B cell (primary cell): ENCODE results near the gene CLIC6. TPM values are rescaled to one million over a fixed set of nuclear protein-coding genes. Genes with fewer than 3 reads are reported as not detected.

ENCODE experiments used
- ATAC-seq: fragments of 200-7000 bp; cut with Tn5 transposase; one replicate; pipeline ENCODE4 v1.10.0; 2021; ENCODE audit warnings: low read depth, mild to moderate bottlenecking, moderate number of reproducible peaks, moderate library complexity
- CTCF ChIA-PET: fragments of 350-600 bp; sonication (Branson Sonifier 250); formaldehyde crosslinking; loops from one replicate; lab custom pipeline; 2021; ENCODE audit warnings: antibody characterized with exemption, inconsistent platforms; lab: Charles Lee
- POLR2A ChIA-PET: fragments of 350-600 bp; sonication (Branson Sonifier 250); formaldehyde crosslinking; loops from one replicate; lab custom pipeline; 2021; ENCODE audit warnings: antibody characterized with exemption; lab: Charles Lee
- DNase-seq: peaks from one replicate; pipeline ENCODE4 v3.0.0; 2013
- H2AFZ ChIP-seq: 2 replicates; pipeline ENCODE4 v1.6.1; 2012; ENCODE audit warnings: mild to moderate bottlenecking, low read depth, low read length; ENCODE audit not compliant: insufficient read depth, poor library complexity, severe bottlenecking
- H3K27ac ChIP-seq, 2 donors: 1 replicate in 1 of 2; 2 replicates in 1 of 2; pipeline ENCODE4 v1.5.1; 2012 to 2013; ENCODE audit warnings: low read length in 2 of 2, mild to moderate bottlenecking in 2 of 2, moderate library complexity in 1 of 2
- H3K27me3 ChIP-seq, 4 experiments: fragments of 200-600 bp in 1 of 4; sonication (generic) in 1 of 4; replicated peaks in 1 of 4; 1 replicate in 2 of 4; 2 replicates in 2 of 4; pipeline versions ENCODE4 v1.6.1 to v1.7.0; 2013 to 2016; ENCODE audit warnings: low read length in 3 of 4, mild to moderate bottlenecking in 2 of 4, mixed read lengths in 1 of 4, moderate library complexity in 1 of 4; ENCODE audit not compliant: insufficient read depth in 4 of 4, control insufficient read depth in 3 of 4; ENCODE audit errors: control extremely low read depth in 1 of 4
- H3K36me3 ChIP-seq, 2 experiments: replicated peaks in 1 of 2; 1 replicate in 1 of 2; 2 replicates in 1 of 2; pipeline versions ENCODE4 v1.6.1 to v1.7.1; 2013; ENCODE audit warnings: low read length in 1 of 2; ENCODE audit not compliant: insufficient read depth in 2 of 2, control insufficient read depth in 1 of 2; ENCODE audit errors: control extremely low read depth in 1 of 2, extremely low read depth in 1 of 2
- H3K4me1 ChIP-seq, 2 donors: fragments of 200-600 bp in 1 of 2; sonication (generic) in 1 of 2; 1 replicate in 1 of 2; 2 replicates in 1 of 2; pipeline versions ENCODE4 v1.5.1 to v1.6.1; 2013 to 2017; ENCODE audit warnings: low read length in 2 of 2; ENCODE audit not compliant: control insufficient read depth in 2 of 2, insufficient read depth in 2 of 2
- H3K4me2 ChIP-seq: replicated peaks from 2 replicates; pipeline ENCODE3; 2012; ENCODE audit warnings: mild to moderate bottlenecking, low read depth, low read length; ENCODE audit not compliant: poor library complexity, severe bottlenecking
- H3K4me3 ChIP-seq, 5 experiments: fragments of 200-600 bp in 1 of 5; sonication (generic) in 1 of 5; 1 replicate in 3 of 5; 2 replicates in 2 of 5; pipeline versions ENCODE4 v1.5.1 to v1.7.0; 2011 to 2016; ENCODE audit warnings: low read length in 4 of 5, mild to moderate bottlenecking in 4 of 5, low read depth in 2 of 5, control low read depth in 1 of 5, moderate library complexity in 1 of 5; ENCODE audit not compliant: insufficient read depth in 1 of 5; ENCODE audit errors: control extremely low read depth in 1 of 5, extremely low read depth in 1 of 5
- H3K79me2 ChIP-seq: fragments of 200-600 bp; sonication (generic); one replicate; pipeline ENCODE4 v1.6.0; 2016; ENCODE audit warnings: low read length; ENCODE audit not compliant: control insufficient read depth, insufficient read depth
- H3K9ac ChIP-seq: fragments of 200-600 bp; sonication (generic); 2 replicates; pipeline ENCODE4 v1.6.1; 2017; ENCODE audit warnings: mild to moderate bottlenecking, low read length, moderate library complexity
- H3K9me3 ChIP-seq, 3 donors: one replicate each; pipeline versions ENCODE4 v1.6.1 to v1.7.1; 2013; ENCODE audit warnings: low read length in 2 of 3; ENCODE audit not compliant: control insufficient read depth in 2 of 3, insufficient read depth in 1 of 3; ENCODE audit errors: control extremely low read depth in 1 of 3
- H4K20me1 ChIP-seq: 2 replicates; pipeline ENCODE4 v1.6.0; 2012; ENCODE audit warnings: mild to moderate bottlenecking, low read length; ENCODE audit not compliant: insufficient read depth, control insufficient read depth, poor library complexity, severe bottlenecking
- H3K27ac Mint-ChIP-seq: one replicate; pipeline ENCODE4 v1.8.0; 2021; ENCODE audit warnings: mixed read lengths
- H3K27me3 Mint-ChIP-seq: one replicate; pipeline ENCODE4 v1.8.0; 2021; ENCODE audit warnings: mixed read lengths
- H3K4me1 Mint-ChIP-seq: one replicate; pipeline ENCODE4 v1.8.0; 2021; ENCODE audit warnings: mixed read lengths
- H3K4me3 Mint-ChIP-seq: one replicate; pipeline ENCODE4 v1.8.0; 2021; ENCODE audit warnings: mixed read lengths
- H3K9me3 Mint-ChIP-seq: one replicate; pipeline ENCODE4 v1.8.0; 2022; ENCODE audit warnings: mixed read lengths; ENCODE audit not compliant: insufficient read depth
- CTCF ChIP-seq: fragments of 200-600 bp; IDR thresholded peaks from one replicate; pipeline ENCODE4 v1.8.0; 2022; ENCODE audit warnings: antibody characterized with exemption, mild to moderate bottlenecking
- EZH2 ChIP-seq: IDR thresholded peaks from 2 replicates; pipeline ENCODE4 v1.6.1; 2012; ENCODE audit warnings: borderline replicate concordance, low read depth, mild to moderate bottlenecking, moderate library complexity, low read length; ENCODE audit not compliant: insufficient read depth, poor library complexity, severe bottlenecking
- WGBS: methylation state at CpG from one replicate; pipeline ENCODE4 v1.1.5; 2013; ENCODE audit warnings: missing lambda C conversion rate; ENCODE audit not compliant: insufficient coverage; 5-methylcytosine and 5-hydroxymethylcytosine counted together
- intact Hi-C: fragments of 100-400 bp; cut with micrococcal nuclease; formaldehyde crosslinking; loops from one replicate; pipeline ENCODE4 v1.10.0; 2022
- polyA plus RNA-seq: library from polyadenylated mRNA; depleted of rRNA; stranded (reverse); fragments of >200 nt; gene quantifications from 2 replicates; pipeline ENCODE4 v1.2.3, GENCODE V29; 2012
- total RNA-seq, 2 donors: library from RNA; stranded (reverse); fragments of 120-200 nt in 1 of 2; gene quantifications; 1 replicate in 1 of 2; 2 replicates in 1 of 2; pipeline versions ENCODE4 v1.2.3 to v1.2.4, GENCODE V29; 2013 to 2022

CLIC6 gene
- total and polyA plus RNA-seq, 2 donors (not counting 1 experiment from before 2014, with no cell fraction given): 0.01 to 0.07 TPM

- CTCF ChIA-PET: no interaction called here
- POLR2A ChIA-PET: no interaction called here
- no peak overlapping the region for H3K4me3 ChIP-seq
- WGBS: no CpG with 5 or more reads among the region's 1 CpG
- H3K36me3 ChIP-seq: no peaks in the 10 kb centered on the region
- no peak overlapping the region for H2AFZ ChIP-seq
- no peak for TF ChIP-seq CTCF
- no peak for TF ChIP-seq EZH2
- Mint-ChIP-seq H3K9me3 (no peaks in the 10 kb centered on the region), H3K27me3 (peaks cover 31% of the 10 kb centered on the region), H3K4me3 (no peak overlapping the region), H3K4me1 (no peaks in the 10 kb centered on the region), H3K27ac (no peak overlapping the region)
- H3K79me2 ChIP-seq: no peaks in the 10 kb centered on the region
- no peaks in the 10 kb centered on the region for H3K9me3 ChIP-seq
- H3K27me3 ChIP-seq: peaks cover 0 to 3% (median 0%) of the 10 kb centered on the region in 4 experiments
- no peak overlapping the region for H3K27ac ChIP-seq
- DNase-seq: no peak
- H3K4me1 ChIP-seq: no peaks in the 10 kb centered on the region
- H4K20me1 ChIP-seq: no peaks in the 10 kb centered on the region
- ATAC-seq: no peak
- no peak overlapping the region for H3K4me2 ChIP-seq
- intact Hi-C loops: no loop called here
- H3K9ac ChIP-seq: no peak overlapping the region
These were observed 71.4 kb downstream of the CLIC6 start for GRCh38 chr21:34740198-34740597.

GRCh38 chr21:34743285-34743684, 74.5 kb downstream of the CLIC6 start:
- DNase-seq (no peak), ATAC-seq (no peak)
- Mint-ChIP-seq H3K4me1 (peaks cover 4% of the 10 kb centered on the region), H3K27me3 (peaks cover 23% of the 10 kb centered on the region), H3K27ac (no peak overlapping the region), H3K4me3 (no peak overlapping the region), H3K9me3 (no peaks in the 10 kb centered on the region)
- TF ChIP-seq CTCF: no peak
- TF ChIP-seq EZH2: no peak
- no peak overlapping the region for H3K4me2 ChIP-seq
- H3K4me1 ChIP-seq: peaks cover 0 to 8% of the 10 kb centered on the region in 2 donors
- H3K9me3 ChIP-seq: no peaks in the 10 kb centered on the region
- 90% methylated on average over 9 of the region's 9 CpGs for WGBS
- H3K27ac ChIP-seq: no peak overlapping the region
- H3K9ac ChIP-seq: no peak overlapping the region
- no peaks in the 10 kb centered on the region for H4K20me1 ChIP-seq
- ChIA-PET CTCF (interaction anchor here (0.6 to 5.6 kb wide), 6 partner anchors 657 to 1285 kb away, joined by 3 to 151 read pairs (median 31); no protein-coding TSS in a partner anchor), POLR2A (no interaction called here)
- intact Hi-C loops: no loop called here
- H3K79me2 ChIP-seq: no peaks in the 10 kb centered on the region
- H3K27me3 ChIP-seq: no peaks in the 10 kb centered on the region
- H3K36me3 ChIP-seq: no peaks in the 10 kb centered on the region
- H2AFZ ChIP-seq: no peak overlapping the region
- H3K4me3 ChIP-seq: no peak overlapping the region
